Right atrium auricular region (tissue), 2 donors: ENCODE measurements around the gene PDE11A. TPM values are rescaled to one million over a fixed set of nuclear protein-coding genes. Genes with fewer than 3 reads are reported as not detected.
"Not testable (repeated sequence)": the region's sequence is repeated elsewhere in the genome, so short reads cannot be mapped to it uniquely, and the experiment has no call there.

Experiments
- DNase-seq: peaks from one replicate; pipeline ENCODE4 v3.0.0-alpha.2; 2019; ENCODE audit warnings: low spot score
- H3K27ac ChIP-seq, 2 donors: fragments of 200-600 bp; sonication (generic); 1 replicate in 1 of 2; 2 replicates in 1 of 2; pipeline ENCODE4 v1.5.1; 2016 to 2019
- H3K27me3 ChIP-seq, 2 donors: fragments of 200-600 bp; sonication (generic); one replicate each; pipeline versions ENCODE4 v1.5.1 to v1.6.0; 2017 to 2019
- H3K36me3 ChIP-seq: fragments of 200-600 bp; sonication (generic); one replicate; pipeline ENCODE4 v1.5.1; 2016
- H3K4me1 ChIP-seq, 2 donors: fragments of 200-600 bp; sonication (generic); one replicate each; pipeline versions ENCODE4 v1.5.1 to v1.6.0; 2017 to 2019
- H3K4me3 ChIP-seq, 2 donors: fragments of 200-600 bp; sonication (generic); 1 replicate in 1 of 2; 2 replicates in 1 of 2; pipeline ENCODE4 v1.5.1; 2017 to 2019; ENCODE audit warnings: mild to moderate bottlenecking in 1 of 2, moderate library complexity in 1 of 2
- H3K9me3 ChIP-seq, 2 donors: fragments of 200-600 bp; sonication (generic); one replicate each; pipeline ENCODE4 v1.5.1; 2019
- CTCF ChIP-seq, 2 donors: fragments of 200-600 bp; sonication (generic); IDR thresholded peaks; one replicate each; pipeline ENCODE4 v1.5.1; 2019; ENCODE audit warnings: antibody characterized with exemption in 2 of 2
- total RNA-seq, 2 donors: library from RNA; depleted of rRNA; stranded (reverse); fragments of >200 nt; gene quantifications; one replicate each; pipeline ENCODE4 v1.1.0, GENCODE V29; 2016

The PDE11A gene
- total RNA-seq, 2 donors from 2014 or later, result 1.2 TPM; not detected in 1

- TF ChIP-seq CTCF (IDR thresholded peaks at IDR 0.05), result no peak
- no peaks in the 10 kb centered on the region for H3K9me3 ChIP-seq
- H3K36me3 ChIP-seq, result no peaks in the 10 kb centered on the region
- no peaks in the 10 kb centered on the region for H3K27me3 ChIP-seq
- no peaks in the 10 kb centered on the region for H3K4me1 ChIP-seq
- H3K27ac ChIP-seq, result no peak overlapping the region
- H3K4me3 ChIP-seq, result no peak overlapping the region
- DNase-seq, result no peak
These were observed 107.7 kb downstream of the PDE11A start for GRCh38 chr2:177964892-177965291.

GRCh38 chr2:177952151-177952550 is 120.4 kb downstream of the PDE11A start:
- no peaks in the 10 kb centered on the region for H3K36me3 ChIP-seq
- no peak overlapping the region for H3K4me3 ChIP-seq
- no peaks in the 10 kb centered on the region for H3K27me3 ChIP-seq
- no peak for TF ChIP-seq CTCF (IDR thresholded peaks at IDR 0.05)
- no peak for DNase-seq
- H3K4me1 ChIP-seq, result no peaks in the 10 kb centered on the region
- H3K9me3 ChIP-seq, result no peaks in the 10 kb centered on the region
- H3K27ac ChIP-seq, result no peak overlapping the region

- DNase-seq, H3K36me3 ChIP-seq, H3K9me3 ChIP-seq, H3K4me1 ChIP-seq, H3K4me3 ChIP-seq, H3K27ac ChIP-seq, H3K27me3 ChIP-seq: not testable (repeated sequence)
These were observed 125.0 kb downstream of the PDE11A start for GRCh38 chr2:177947598-177947997.

GRCh38 chr2:177944530-177944929 is 128.0 kb downstream of the PDE11A start:
- not testable (repeated sequence) for H3K4me3 ChIP-seq, H3K4me1 ChIP-seq, H3K36me3 ChIP-seq, H3K9me3 ChIP-seq, DNase-seq, H3K27me3 ChIP-seq, H3K27ac ChIP-seq

- Histone ChIP-seq H3K27ac (no peak overlapping the region), H3K4me1 (no peaks in the 10 kb centered on the region), H3K36me3 (no peaks in the 10 kb centered on the region), H3K4me3 (no peak overlapping the region), H3K27me3 (no peaks in the 10 kb centered on the region), H3K9me3 (no peaks in the 10 kb centered on the region)
- TF ChIP-seq CTCF (IDR thresholded peaks at IDR 0.05), result no peak
- DNase-seq, result no peak
These were observed 129.8 kb downstream of the PDE11A start for GRCh38 chr2:177942731-177943130.

- Histone ChIP-seq H3K4me3 (no peak overlapping the region), H3K36me3 (no peaks in the 10 kb centered on the region), H3K27ac (no peak overlapping the region), H3K27me3 (no peaks in the 10 kb centered on the region), H3K4me1 (no peaks in the 10 kb centered on the region), H3K9me3 (no peaks in the 10 kb centered on the region)
- TF ChIP-seq CTCF (IDR thresholded peaks at IDR 0.05), result no peak
- no peak for DNase-seq
These were observed 133.4 kb downstream of the PDE11A start for GRCh38 chr2:177939211-177939610.

GRCh38 chr2:177930916-177931315 is 141.7 kb downstream of the PDE11A start:
- DNase-seq, result no peak
- no peaks in the 10 kb centered on the region for H3K27me3 ChIP-seq
- H3K36me3 ChIP-seq, result no peaks in the 10 kb centered on the region
- no peak for TF ChIP-seq CTCF (IDR thresholded peaks at IDR 0.05)
- no peak overlapping the region for H3K27ac ChIP-seq
- H3K4me1 ChIP-seq, result no peaks in the 10 kb centered on the region
- no peak overlapping the region for H3K4me3 ChIP-seq
- peaks cover 0 to 6% of the 10 kb centered on the region in 2 donors for H3K9me3 ChIP-seq
